ENCODE measurements around the gene EID2.

DNA sequence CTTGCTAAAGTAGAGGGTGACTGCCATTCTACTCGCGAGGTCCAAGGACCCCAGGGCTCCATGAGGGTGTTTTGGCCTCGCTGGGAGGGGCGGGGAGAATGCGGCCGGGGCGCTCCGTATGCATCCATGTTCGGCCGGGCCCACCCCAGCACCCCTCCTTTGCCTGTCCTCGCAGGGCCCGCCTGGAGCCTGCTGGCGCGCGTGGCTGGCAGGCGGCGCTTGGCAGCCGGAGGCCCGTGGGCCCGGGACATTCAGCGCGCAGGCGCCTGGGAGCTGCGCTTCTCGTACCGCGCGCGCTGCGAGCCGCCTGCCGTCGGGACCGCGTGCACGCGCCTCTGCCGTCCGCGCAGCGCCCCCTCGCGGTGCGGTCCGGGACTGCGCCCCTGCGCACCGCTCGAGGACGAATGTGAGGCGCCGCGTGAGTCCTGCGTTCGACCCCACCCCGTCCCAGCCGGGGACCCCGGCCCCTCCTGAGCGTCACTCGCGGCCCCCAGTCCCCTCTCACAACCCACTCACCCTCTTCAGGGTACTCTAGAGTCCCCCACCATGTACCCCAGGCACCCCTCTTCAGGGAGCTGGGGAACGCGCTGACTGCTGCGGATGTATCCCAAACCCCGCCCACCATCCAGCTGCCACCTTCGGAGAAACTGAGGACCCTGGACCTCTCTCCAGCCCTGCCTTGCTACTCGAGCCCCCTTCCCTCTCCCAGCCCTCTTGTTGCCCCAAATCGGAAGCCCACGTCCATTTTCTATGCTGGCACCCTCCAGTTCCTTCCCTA, 37.1 kb downstream of the EID2 start:
- TF ChIP-seq POLR2A (IDR thresholded peaks at IDR 0.05) = no peak
- TF ChIP-seq, protein P1, sequence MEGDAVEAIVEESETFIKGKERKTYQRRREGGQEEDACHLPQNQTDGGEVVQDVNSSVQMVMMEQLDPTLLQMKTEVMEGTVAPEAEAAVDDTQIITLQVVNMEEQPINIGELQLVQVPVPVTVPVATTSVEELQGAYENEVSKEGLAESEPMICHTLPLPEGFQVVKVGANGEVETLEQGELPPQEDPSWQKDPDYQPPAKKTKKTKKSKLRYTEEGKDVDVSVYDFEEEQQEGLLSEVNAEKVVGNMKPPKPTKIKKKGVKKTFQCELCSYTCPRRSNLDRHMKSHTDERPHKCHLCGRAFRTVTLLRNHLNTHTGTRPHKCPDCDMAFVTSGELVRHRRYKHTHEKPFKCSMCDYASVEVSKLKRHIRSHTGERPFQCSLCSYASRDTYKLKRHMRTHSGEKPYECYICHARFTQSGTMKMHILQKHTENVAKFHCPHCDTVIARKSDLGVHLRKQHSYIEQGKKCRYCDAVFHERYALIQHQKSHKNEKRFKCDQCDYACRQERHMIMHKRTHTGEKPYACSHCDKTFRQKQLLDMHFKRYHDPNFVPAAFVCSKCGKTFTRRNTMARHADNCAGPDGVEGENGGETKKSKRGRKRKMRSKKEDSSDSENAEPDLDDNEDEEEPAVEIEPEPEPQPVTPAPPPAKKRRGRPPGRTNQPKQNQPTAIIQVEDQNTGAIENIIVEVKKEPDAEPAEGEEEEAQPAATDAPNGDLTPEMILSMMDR (IDR thresholded peaks at IDR 0.05) = peak; percentile 57 to 91 (median 86)
